DND-41 (cell line): Measurements from ENCODE around the gene SNTG2.

ENCODE experiments used
- ATAC-seq: fragments of 200-7000 bp; cut with Tn5 transposase; 3 replicates; pipeline ENCODE4 v1.9.1; 2021; ENCODE audit warnings: low read depth; ENCODE audit not compliant: insufficient read depth
- DNase-seq: peaks from one replicate; pipeline ENCODE4 v3.0.0-alpha.2; 2020
- H2AFZ ChIP-seq: 2 replicates; pipeline ENCODE4 v1.6.0; 2012; ENCODE audit warnings: low read depth, low read length
- H3K27ac ChIP-seq: 2 replicates; pipeline ENCODE4 v1.5.1; 2012; ENCODE audit warnings: low read length, inconsistent platforms
- H3K27me3 ChIP-seq: fragments of 200-600 bp; sonication (generic); 2 replicates; pipeline ENCODE4 v1.6.0; 2012; ENCODE audit warnings: low read length, mild to moderate bottlenecking, inconsistent platforms; ENCODE audit not compliant: insufficient read depth, poor library complexity
- H3K36me3 ChIP-seq: 2 replicates; pipeline ENCODE4 v1.5.1; 2012; ENCODE audit warnings: low read length, inconsistent platforms; ENCODE audit not compliant: insufficient read depth
- H3K4me1 ChIP-seq: 2 replicates; pipeline ENCODE4 v1.5.1; 2012; ENCODE audit warnings: mild to moderate bottlenecking, low read length; ENCODE audit not compliant: insufficient read depth
- H3K4me2 ChIP-seq: 2 replicates; pipeline ENCODE4 v1.6.0; 2012; ENCODE audit warnings: mild to moderate bottlenecking, moderate library complexity, low read length, inconsistent platforms; ENCODE audit not compliant: insufficient read depth
- H3K4me3 ChIP-seq, 2 experiments: fragments of 200-600 bp in 1 of 2; shearing (Covaris generic) in 1 of 2; 2 replicates each; pipeline ENCODE4 v1.5.1; 2012 to 2016; ENCODE audit warnings: inconsistent platforms in 2 of 2, low read length in 2 of 2, mild to moderate bottlenecking in 2 of 2, low read depth in 1 of 2, moderate library complexity in 1 of 2
- H3K79me2 ChIP-seq: 2 replicates; pipeline ENCODE4 v1.6.0; 2012; ENCODE audit warnings: low read length, inconsistent platforms; ENCODE audit not compliant: insufficient read depth
- H3K9ac ChIP-seq: 2 replicates; pipeline ENCODE4 v1.6.0; 2012; ENCODE audit warnings: low read depth, mild to moderate bottlenecking, inconsistent platforms, low read length, moderate library complexity
- H3K9me3 ChIP-seq: 2 replicates; pipeline ENCODE4 v1.5.1; 2012; ENCODE audit warnings: low read length, moderate library complexity, mild to moderate bottlenecking, inconsistent platforms; ENCODE audit not compliant: insufficient read depth, severe bottlenecking
- H4K20me1 ChIP-seq: 2 replicates; pipeline ENCODE4 v1.6.0; 2012; ENCODE audit warnings: low read length; ENCODE audit not compliant: insufficient read depth
- EZH2 ChIP-seq: IDR thresholded peaks from 3 replicates; pipeline ENCODE4 v1.6.1; 2012; ENCODE audit warnings: borderline replicate concordance, low read depth, mild to moderate bottlenecking, moderate library complexity, low read length, inconsistent platforms; ENCODE audit not compliant: severe bottlenecking
- TF ChIP-seq, protein P1 (sequence below): IDR thresholded peaks from 2 replicates; pipeline ENCODE4 v1.5.1; 2012; ENCODE audit warnings: borderline replicate concordance, low read length, moderate library complexity, mild to moderate bottlenecking; ENCODE audit not compliant: poor library complexity, severe bottlenecking; ENCODE audit errors: extremely low read depth

SNTG2 gene

DNA sequence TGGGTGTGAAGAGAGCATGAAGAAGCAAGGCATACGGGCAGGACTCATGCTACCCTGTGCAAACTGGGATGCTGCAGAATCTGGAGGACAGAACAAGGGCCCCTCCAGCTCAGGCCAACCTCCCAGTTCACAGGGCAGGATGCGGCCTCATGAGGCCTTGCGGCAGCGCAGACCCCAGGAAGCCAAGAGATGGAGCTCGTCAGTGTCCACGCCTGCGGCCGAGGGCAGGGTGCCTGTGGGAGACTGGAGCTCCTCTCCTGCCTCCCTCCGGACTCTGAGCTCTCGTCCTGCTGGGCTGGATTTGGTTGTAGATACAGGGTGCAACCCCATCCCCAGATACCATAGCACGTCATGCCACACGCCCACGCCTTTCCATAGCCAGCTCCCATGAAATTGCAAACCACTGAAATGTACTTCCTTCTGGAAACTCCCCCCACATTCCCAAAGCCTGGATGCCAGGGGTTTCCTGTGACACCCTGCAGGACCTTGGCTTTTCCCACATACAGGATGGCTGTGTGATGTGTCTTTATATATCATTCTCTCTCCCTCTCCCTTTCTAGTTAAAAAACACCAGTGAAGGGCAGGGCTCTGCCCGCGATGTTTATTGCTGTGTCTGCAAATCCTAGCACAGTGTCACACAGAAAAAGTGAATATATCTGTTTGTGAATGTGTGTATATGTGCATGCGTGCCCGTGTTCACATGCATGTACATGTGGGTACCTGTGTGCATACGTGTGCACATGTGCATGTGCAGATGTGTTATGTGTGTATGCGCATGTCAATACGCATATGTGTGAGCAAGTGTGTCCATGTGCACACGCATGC, 12.3 kb upstream of the SNTG2 start:
- DNase-seq, result no peak
- ATAC-seq, result no peak
- Histone ChIP-seq H3K9me3 (no peaks in the 10 kb centered on the region), H3K4me1 (peaks cover 15% of the 10 kb centered on the region), H4K20me1 (no peaks in the 10 kb centered on the region), H2AFZ (no peak overlapping the region), H3K4me2 (no peak overlapping the region), H3K9ac (no peak overlapping the region), H3K36me3 (no peaks in the 10 kb centered on the region), H3K27ac (no peak overlapping the region), H3K79me2 (no peaks in the 10 kb centered on the region), H3K27me3 (no peaks in the 10 kb centered on the region), H3K4me3 (no peak overlapping the region)
- TF ChIP-seq EZH2, result no peak
- TF ChIP-seq, protein P1, sequence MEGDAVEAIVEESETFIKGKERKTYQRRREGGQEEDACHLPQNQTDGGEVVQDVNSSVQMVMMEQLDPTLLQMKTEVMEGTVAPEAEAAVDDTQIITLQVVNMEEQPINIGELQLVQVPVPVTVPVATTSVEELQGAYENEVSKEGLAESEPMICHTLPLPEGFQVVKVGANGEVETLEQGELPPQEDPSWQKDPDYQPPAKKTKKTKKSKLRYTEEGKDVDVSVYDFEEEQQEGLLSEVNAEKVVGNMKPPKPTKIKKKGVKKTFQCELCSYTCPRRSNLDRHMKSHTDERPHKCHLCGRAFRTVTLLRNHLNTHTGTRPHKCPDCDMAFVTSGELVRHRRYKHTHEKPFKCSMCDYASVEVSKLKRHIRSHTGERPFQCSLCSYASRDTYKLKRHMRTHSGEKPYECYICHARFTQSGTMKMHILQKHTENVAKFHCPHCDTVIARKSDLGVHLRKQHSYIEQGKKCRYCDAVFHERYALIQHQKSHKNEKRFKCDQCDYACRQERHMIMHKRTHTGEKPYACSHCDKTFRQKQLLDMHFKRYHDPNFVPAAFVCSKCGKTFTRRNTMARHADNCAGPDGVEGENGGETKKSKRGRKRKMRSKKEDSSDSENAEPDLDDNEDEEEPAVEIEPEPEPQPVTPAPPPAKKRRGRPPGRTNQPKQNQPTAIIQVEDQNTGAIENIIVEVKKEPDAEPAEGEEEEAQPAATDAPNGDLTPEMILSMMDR, result no peak

GRCh38 chr2:939936-940601, 10.6 kb upstream of the SNTG2 start:
- Histone ChIP-seq H4K20me1 (no peaks in the 10 kb centered on the region), H3K27me3 (no peaks in the 10 kb centered on the region), H3K4me2 (no peak overlapping the region), H3K36me3 (no peaks in the 10 kb centered on the region), H2AFZ (no peak overlapping the region), H3K79me2 (no peaks in the 10 kb centered on the region), H3K4me3 (no peak overlapping the region), H3K27ac (no peak overlapping the region), H3K9me3 (no peaks in the 10 kb centered on the region), H3K9ac (no peak overlapping the region), H3K4me1 (peaks cover 29% of the 10 kb centered on the region)
- ATAC-seq (no peak), DNase-seq (no peak)
- TF ChIP-seq, protein P1, result no peak
- TF ChIP-seq EZH2, result no peak

DNA sequence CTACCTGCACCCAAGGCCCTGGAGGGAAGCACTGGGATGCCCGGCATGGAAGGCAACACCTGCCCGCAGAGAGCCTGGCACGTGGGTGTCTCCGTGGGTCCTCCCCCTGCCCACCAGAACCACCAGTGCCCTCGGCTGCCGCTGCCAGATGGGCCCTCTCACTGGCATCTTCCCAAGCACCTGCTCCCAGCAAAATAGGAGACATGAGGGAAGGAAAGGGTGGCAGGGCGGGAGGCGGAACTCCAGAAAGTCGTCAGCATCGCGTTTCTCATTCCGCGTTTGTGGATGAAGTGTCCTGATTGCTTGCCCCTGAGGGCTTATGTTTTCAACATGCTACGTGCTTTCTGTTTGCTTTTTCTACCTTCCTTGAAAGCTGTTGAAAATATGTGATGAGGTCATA, 8.8 kb upstream of the SNTG2 start:
- no peaks in the 10 kb centered on the region for H3K36me3 ChIP-seq
- H3K27me3 ChIP-seq, result no peaks in the 10 kb centered on the region
- H3K9me3 ChIP-seq, result no peaks in the 10 kb centered on the region
- H3K4me1 ChIP-seq, result peaks cover 47% of the 10 kb centered on the region
- H2AFZ ChIP-seq, result no peak overlapping the region
- DNase-seq, result no peak
- no peak for TF ChIP-seq EZH2
- TF ChIP-seq, protein P1, result no peak
- H3K4me2 ChIP-seq, result no peak overlapping the region
- no peak overlapping the region for H3K27ac ChIP-seq
- H3K9ac ChIP-seq, result no peak overlapping the region
- no peaks in the 10 kb centered on the region for H3K79me2 ChIP-seq
- H4K20me1 ChIP-seq, result no peaks in the 10 kb centered on the region
- no peak for ATAC-seq
- H3K4me3 ChIP-seq, result no peak overlapping the region
